PC-9 (cell line): ENCODE results near the gene HELZ2. TPM values are rescaled to one million over a fixed set of nuclear protein-coding genes. Genes with fewer than 3 reads are reported as not detected.

Experiments used
- BruUV-seq: library from RNA; stranded (reverse); fragments of 400-500 nt; replicated peaks from 2 replicates; lab custom pipeline; 2021; lab: Mats Ljungman, UMichigan
- CTCF ChIA-PET: fragments of 300-600 bp; sonication (Branson Sonifier 250); formaldehyde crosslinking; loops from one replicate; lab custom pipeline; 2022; ENCODE audit warnings: antibody characterized with exemption; lab: Charles Lee
- POLR2A ChIA-PET: fragments of 300-600 bp; sonication (Branson Sonifier 250); formaldehyde crosslinking; loops from one replicate; lab custom pipeline; 2022; ENCODE audit warnings: antibody characterized with exemption; ENCODE audit not compliant: unreplicated experiment; lab: Charles Lee
- DNase-seq, 2 experiments: peaks; one replicate each; pipeline versions ENCODE4 v3.0.0 to v3.0.0-alpha.2; 2015 to 2022; ENCODE audit warnings: mixed read lengths in 1 of 2
- H2AFZ ChIP-seq: fragments of 200-600 bp; sonication (generic); 2 replicates; pipeline ENCODE4 v1.8.1; 2017; ENCODE audit warnings: antibody characterized with exemption
- H3F3A ChIP-seq: fragments of 200-600 bp; sonication (generic); 2 replicates; pipeline ENCODE4 v1.8.1; 2017; ENCODE audit warnings: antibody characterized with exemption, mild to moderate bottlenecking, low read depth; ENCODE audit not compliant: insufficient read depth
- H3K27ac ChIP-seq: fragments of 200-600 bp; sonication (generic); 2 replicates; pipeline ENCODE4 v1.6.1; 2016; ENCODE audit warnings: mixed run types
- H3K27me3 ChIP-seq: fragments of 200-600 bp; sonication (generic); 2 replicates; pipeline ENCODE4 v1.6.1; 2016; ENCODE audit warnings: low read depth, mixed run types; ENCODE audit not compliant: insufficient read depth
- H3K36me3 ChIP-seq: fragments of 200-600 bp; sonication (generic); 2 replicates; pipeline ENCODE4 v1.6.1; 2016; ENCODE audit warnings: low read depth, mixed run types
- H3K4me1 ChIP-seq: fragments of 200-600 bp; sonication (generic); replicated peaks from 2 replicates; pipeline ENCODE4 v1.6.1; 2016; ENCODE audit warnings: mixed run types; ENCODE audit not compliant: insufficient read depth
- H3K4me2 ChIP-seq: fragments of 200-600 bp; sonication (generic); 2 replicates; pipeline ENCODE4 v1.6.1; 2017; ENCODE audit warnings: mixed run types
- H3K4me3 ChIP-seq: fragments of 200-600 bp; sonication (generic); 2 replicates; pipeline ENCODE4 v1.6.1; 2016; ENCODE audit warnings: mixed run types
- H3K79me2 ChIP-seq: fragments of 200-600 bp; sonication (generic); 2 replicates; pipeline ENCODE4 v1.6.1; 2017; ENCODE audit warnings: low read depth, mixed run types
- H3K9me2 ChIP-seq: fragments of 200-600 bp; sonication (generic); 2 replicates; pipeline ENCODE4 v1.8.1; 2017; ENCODE audit warnings: mild to moderate bottlenecking; ENCODE audit not compliant: insufficient read depth
- H3K9me3 ChIP-seq: fragments of 200-600 bp; sonication (generic); 2 replicates; pipeline ENCODE4 v1.8.1; 2016; ENCODE audit warnings: low read depth; ENCODE audit not compliant: insufficient read depth
- H4K20me1 ChIP-seq: fragments of 200-600 bp; sonication (generic); 2 replicates; pipeline ENCODE4 v1.8.1; 2017; ENCODE audit not compliant: insufficient read depth
- EZH2 ChIP-seq: fragments of 200-600 bp; sonication (generic); IDR thresholded peaks from 2 replicates; pipeline ENCODE4 v1.8.0; 2017; ENCODE audit warnings: antibody characterized with exemption, low read depth
- intact Hi-C: fragments of 100-400 bp; cut with micrococcal nuclease; formaldehyde crosslinking; loops from one replicate; pipeline ENCODE4 v1.10.0; 2022; ENCODE audit not compliant: unreplicated experiment
- total RNA-seq: library from RNA; stranded (reverse); gene quantifications from 2 replicates; pipeline ENCODE4 v1.2.3, GENCODE V29; 2021
- TF ChIP-seq, protein P1 (sequence below): fragments of 200-600 bp; sonication (generic); conservative IDR thresholded peaks from 2 replicates; pipeline ENCODE4 v1.6.1; 2017; ENCODE audit warnings: mixed run types, antibody characterized with exemption, mild to moderate bottlenecking, moderate library complexity

The HELZ2 gene
- total RNA-seq, 1 experiment from 2014 or later, result 33.7 TPM

DNA sequence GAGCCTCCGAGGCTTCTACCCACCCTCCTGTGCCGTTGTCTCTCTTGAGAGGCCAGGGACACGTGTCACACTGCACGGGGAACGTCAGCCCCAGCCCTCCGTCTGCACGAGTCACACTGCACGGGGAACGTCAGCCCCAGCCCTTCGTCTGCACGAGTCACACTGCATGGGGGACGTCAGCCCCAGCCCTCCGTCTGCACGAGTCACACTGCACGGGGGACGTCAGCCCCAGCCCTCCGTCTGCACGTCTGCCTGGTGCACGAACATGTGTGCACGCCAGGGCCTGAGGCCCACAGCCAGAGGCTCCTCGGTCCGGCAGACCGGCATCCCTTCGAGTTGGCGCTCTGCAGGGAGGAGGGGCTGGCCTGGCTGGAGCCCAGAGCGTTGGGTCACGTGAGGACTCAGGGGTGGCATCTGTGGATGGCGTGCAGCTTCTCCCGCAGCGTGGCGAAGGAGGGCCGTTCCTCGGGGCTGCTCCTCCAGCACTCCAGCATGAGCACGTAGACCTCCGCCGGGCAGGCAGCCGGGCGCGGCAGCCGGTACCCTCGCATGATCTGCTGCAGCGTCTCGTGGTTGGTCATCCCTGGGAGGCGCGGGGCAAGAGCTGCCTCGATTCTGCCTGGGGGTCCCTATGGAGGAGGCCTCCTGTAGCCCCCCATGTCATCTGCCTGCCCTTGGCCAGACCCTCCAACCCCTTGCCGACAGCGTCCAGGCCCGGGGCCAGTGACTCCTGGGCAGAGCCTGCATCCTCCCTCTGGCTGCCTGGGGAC is 33.4 kb downstream of the HELZ2 start:
- Histone ChIP-seq H3K36me3 (no peaks in the 10 kb centered on the region), H3K4me2 (peak overlapping the region; percentile 97), H3K4me1 (peaks cover 61% of the 10 kb centered on the region), H3K4me3 (peak overlapping the region; percentile 48; the same call in 1 of the 2 replicates), H2AFZ (no peak overlapping the region), H4K20me1 (no peaks in the 10 kb centered on the region), H3K9me2 (no peaks in the 10 kb centered on the region), H3K27ac (no peak overlapping the region), H3K27me3 (no peaks in the 10 kb centered on the region), H3F3A (peaks cover 27% of the 10 kb centered on the region; the same call in 1 of the 2 replicates), H3K79me2 (peaks cover 6% of the 10 kb centered on the region; the same call in 1 of the 2 replicates), H3K9me3 (no peaks in the 10 kb centered on the region)
- intact Hi-C loops, result no loop called here
- no peak for DNase-seq
- BruUV-seq, result no TSS peak
- ChIA-PET POLR2A (no interaction called here), CTCF (no interaction called here)
- TF ChIP-seq, protein P1, sequence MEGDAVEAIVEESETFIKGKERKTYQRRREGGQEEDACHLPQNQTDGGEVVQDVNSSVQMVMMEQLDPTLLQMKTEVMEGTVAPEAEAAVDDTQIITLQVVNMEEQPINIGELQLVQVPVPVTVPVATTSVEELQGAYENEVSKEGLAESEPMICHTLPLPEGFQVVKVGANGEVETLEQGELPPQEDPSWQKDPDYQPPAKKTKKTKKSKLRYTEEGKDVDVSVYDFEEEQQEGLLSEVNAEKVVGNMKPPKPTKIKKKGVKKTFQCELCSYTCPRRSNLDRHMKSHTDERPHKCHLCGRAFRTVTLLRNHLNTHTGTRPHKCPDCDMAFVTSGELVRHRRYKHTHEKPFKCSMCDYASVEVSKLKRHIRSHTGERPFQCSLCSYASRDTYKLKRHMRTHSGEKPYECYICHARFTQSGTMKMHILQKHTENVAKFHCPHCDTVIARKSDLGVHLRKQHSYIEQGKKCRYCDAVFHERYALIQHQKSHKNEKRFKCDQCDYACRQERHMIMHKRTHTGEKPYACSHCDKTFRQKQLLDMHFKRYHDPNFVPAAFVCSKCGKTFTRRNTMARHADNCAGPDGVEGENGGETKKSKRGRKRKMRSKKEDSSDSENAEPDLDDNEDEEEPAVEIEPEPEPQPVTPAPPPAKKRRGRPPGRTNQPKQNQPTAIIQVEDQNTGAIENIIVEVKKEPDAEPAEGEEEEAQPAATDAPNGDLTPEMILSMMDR, result no peak
- TF ChIP-seq EZH2, result no peak

DNA sequence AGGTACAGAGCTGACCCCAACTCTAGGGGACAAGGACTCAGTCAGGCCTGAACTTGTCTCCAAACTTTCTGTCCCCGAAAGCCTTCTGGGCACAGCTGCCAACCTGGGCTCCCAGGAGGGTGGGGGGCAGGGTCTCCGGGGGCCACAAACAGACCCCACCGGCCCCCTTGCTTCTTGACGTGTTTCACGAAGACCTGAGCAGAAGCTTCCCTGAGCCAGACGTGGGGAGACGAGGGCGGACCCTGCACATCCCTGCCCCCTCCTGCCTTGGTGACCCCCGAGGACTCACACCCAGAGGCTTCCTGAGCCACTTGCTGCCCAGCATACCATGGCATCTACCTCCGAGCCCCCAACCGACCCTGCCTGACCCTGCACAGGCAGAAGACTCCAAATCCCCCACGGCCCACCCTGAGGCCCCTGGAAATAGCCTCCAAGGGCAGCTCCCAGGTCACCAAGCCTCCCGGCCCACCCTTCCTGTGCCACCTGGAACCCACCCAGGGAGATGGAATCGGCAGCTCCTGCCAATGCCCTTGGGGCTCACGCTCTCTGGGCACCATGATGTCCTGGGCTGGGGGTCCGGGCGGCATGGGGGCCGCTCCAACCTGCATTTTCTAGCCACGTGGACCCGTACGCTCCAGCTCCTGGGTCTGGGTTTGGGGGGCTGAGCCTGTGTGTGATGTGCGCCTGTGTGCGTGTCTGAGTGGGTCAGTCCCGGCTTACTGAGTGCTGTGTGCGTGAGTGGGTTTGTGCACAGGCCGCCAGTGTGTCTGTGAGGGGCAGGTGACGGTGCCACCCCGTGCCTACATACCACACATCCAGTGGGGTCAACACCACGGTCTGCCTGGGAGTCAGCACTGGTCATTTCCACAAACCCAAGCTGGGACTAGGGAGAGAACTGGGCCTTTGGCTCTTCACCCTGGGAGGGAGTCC is 34.3 kb downstream of the HELZ2 start:
- peaks cover 28% of the 10 kb centered on the region; the same call in 1 of the 2 replicates for H3F3A ChIP-seq
- peak overlapping the region; percentile 66; the same call in 1 of the 2 replicates for H3K4me3 ChIP-seq
- H4K20me1 ChIP-seq, result no peaks in the 10 kb centered on the region
- H3K79me2 ChIP-seq, result peaks cover 6% of the 10 kb centered on the region; the same call in 1 of the 2 replicates
- peaks cover 59% of the 10 kb centered on the region for H3K4me1 ChIP-seq
- H3K27ac ChIP-seq, result peak overlapping the region; percentile 90; the same call in 1 of the 2 replicates
- no peaks in the 10 kb centered on the region for H3K9me2 ChIP-seq
- H3K4me2 ChIP-seq, result peak overlapping the region; percentile 97
- no peaks in the 10 kb centered on the region for H3K36me3 ChIP-seq
- H2AFZ ChIP-seq, result no peak overlapping the region
- H3K27me3 ChIP-seq, result no peaks in the 10 kb centered on the region
- intact Hi-C loops, result loop anchor here (2.0 to 5.0 kb wide), 4 partner anchors 41 to 581 kb away; partner anchors contain the start of gene ARFRP1
- BruUV-seq, result no TSS peak
- CTCF ChIA-PET, result interaction anchor here (0.6 to 3.0 kb wide), 4 partner anchors 13 to 434 kb away, joined by 3 to 43 read pairs (median 4); no protein-coding TSS in a partner anchor
- POLR2A ChIA-PET, result interaction anchor here (0.9 kb wide), 1 partner anchor 417 kb away, joined by 4 read pairs; no protein-coding TSS in a partner anchor
- H3K9me3 ChIP-seq, result no peaks in the 10 kb centered on the region
- no peak for TF ChIP-seq EZH2
- TF ChIP-seq, protein P1, result no peak
- DNase-seq, result no peak

DNA sequence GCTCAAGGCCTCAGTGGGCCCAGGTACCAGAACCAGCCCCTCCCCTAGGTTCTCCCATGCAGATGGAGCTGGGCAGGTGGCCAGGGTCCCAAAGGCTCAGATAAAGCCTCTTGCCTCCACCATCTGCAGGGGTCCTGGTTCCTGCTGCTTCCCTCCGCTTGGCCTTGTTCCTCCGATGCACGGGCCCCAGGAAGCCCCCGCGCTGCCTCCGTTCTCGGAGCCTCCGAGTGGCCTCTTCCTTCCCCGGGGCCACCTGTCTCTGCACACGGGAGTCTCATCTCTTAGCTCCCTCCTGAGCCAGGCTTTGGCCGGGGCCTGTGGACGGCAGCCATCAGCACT is 35.0 kb downstream of the HELZ2 start:
- no peaks in the 10 kb centered on the region for H3K27me3 ChIP-seq
- BruUV-seq, result no TSS peak
- H3K27ac ChIP-seq, result peak overlapping the region; percentile 90
- H2AFZ ChIP-seq, result no peak overlapping the region
- no peaks in the 10 kb centered on the region for H4K20me1 ChIP-seq
- H3K4me3 ChIP-seq, result peak overlapping the region; percentile 66; the same call in 1 of the 2 replicates
- H3K9me3 ChIP-seq, result no peaks in the 10 kb centered on the region
- no peak for DNase-seq
- ChIA-PET CTCF (interaction anchor here (0.6 to 3.0 kb wide), 6 partner anchors 14 to 441 kb away, joined by 3 to 43 read pairs (median 4); partner anchors contain the start of genes PRPF6, SAMD10 and TPD52L2), POLR2A (interaction anchor here (0.5 to 1.1 kb wide), 4 partner anchors 18 to 501 kb away, joined by 3 to 36 read pairs (median 4); no protein-coding TSS in a partner anchor)
- peaks cover 6% of the 10 kb centered on the region; the same call in 1 of the 2 replicates for H3K79me2 ChIP-seq
- peak overlapping the region; percentile 97 for H3K4me2 ChIP-seq
- peaks cover 59% of the 10 kb centered on the region for H3K4me1 ChIP-seq
- H3K36me3 ChIP-seq, result no peaks in the 10 kb centered on the region
- TF ChIP-seq, protein P1, result no peak
- no peak for TF ChIP-seq EZH2
- intact Hi-C loops, result loop anchor here (2.0 to 5.0 kb wide), 4 partner anchors 42 to 582 kb away; partner anchors contain the start of gene ARFRP1
- H3K9me2 ChIP-seq, result no peaks in the 10 kb centered on the region
- H3F3A ChIP-seq, result peaks cover 29% of the 10 kb centered on the region; the same call in 1 of the 2 replicates
